K562 (cell line): Measurements from ENCODE around the gene DGKE. TPM values are rescaled to one million over a fixed set of nuclear protein-coding genes. Genes with fewer than 3 reads are reported as not detected.

Experiments used
- ATAC-seq: fragments of 200-7000 bp; cut with Tn5 transposase; 3 replicates; pipeline ENCODE4 v1.9.1; 2020; ENCODE audit warnings: moderate library complexity
- BruUV-seq: library from RNA; stranded (reverse); fragments of 400-500 nt; replicated peaks from 2 replicates; lab custom pipeline; 2021; lab: Mats Ljungman, UMichigan
- CTCF ChIA-PET: fragments of 300-600 bp; formaldehyde crosslinking; extraction: SDS; loops from one replicate; lab custom pipeline; 2021; ENCODE audit warnings: low intra/inter-chr PET ratio; lab: Yijun Ruan, JAX
- POLR2A ChIA-PET: fragments of 300-600, 350-650 bp; sonication (Branson Sonifier 250); formaldehyde crosslinking; extraction: SDS; loops from one replicate; lab custom pipeline; 2021; ENCODE audit warnings: antibody characterized with exemption, inconsistent platforms; lab: Yijun Ruan, JAX
- DNase-seq, 4 experiments: peaks; one replicate each; pipeline versions ENCODE4 v3.0.0 to v3.0.0-alpha.2; 2011 to 2018; ENCODE audit warnings: low spot score in 3 of 4, mixed read lengths in 3 of 4; ENCODE audit errors: extremely low read depth in 1 of 4
- FAIRE-seq: peaks from 2 replicates; lab custom pipeline; 2011; peaks lifted over from hg19 to GRCh38; lab: Jason Lieb, UNC
- H2AFZ ChIP-seq: 2 replicates; pipeline ENCODE4 v1.6.0; 2011; ENCODE audit warnings: low read depth, low read length, control low read depth, inconsistent platforms
- H3K27ac ChIP-seq: fragments of 200-600 bp; 3 replicates; pipeline ENCODE4 v1.8.0; 2011; ENCODE audit warnings: low read depth, mild to moderate bottlenecking, control low read depth, inconsistent platforms, low read length, moderate library complexity, mixed read lengths; ENCODE audit errors: extremely low read depth
- H3K27me3 ChIP-seq, 2 experiments: fragments of 300-600 bp in 1 of 2; 2 replicates in 1 of 2; 3 replicates in 1 of 2; pipeline versions ENCODE4 v1.6.0 to v1.8.0; 2011; ENCODE audit warnings: inconsistent platforms in 2 of 2, low read length in 2 of 2, mild to moderate bottlenecking in 1 of 2, mixed read lengths in 1 of 2, moderate library complexity in 1 of 2; ENCODE audit not compliant: control insufficient read depth in 2 of 2, insufficient read depth in 2 of 2
- H3K36me3 ChIP-seq: fragments of 300-600 bp; 3 replicates; pipeline ENCODE4 v1.8.0; 2011; ENCODE audit warnings: mild to moderate bottlenecking, low read length, inconsistent platforms; ENCODE audit not compliant: control insufficient read depth, insufficient read depth
- H3K4me1 ChIP-seq, 2 experiments: fragments of 200-600 bp in 1 of 2; replicated peaks in 1 of 2; 2 replicates in 1 of 2; 3 replicates in 1 of 2; pipeline versions ENCODE4 v1.5.1 to v1.8.0; 2011; ENCODE audit warnings: inconsistent platforms in 2 of 2, low read length in 2 of 2, mild to moderate bottlenecking in 1 of 2, mixed read lengths in 1 of 2, moderate library complexity in 1 of 2; ENCODE audit not compliant: control insufficient read depth in 2 of 2, insufficient read depth in 2 of 2
- H3K4me2 ChIP-seq: 2 replicates; pipeline ENCODE4 v1.6.1; 2011; ENCODE audit warnings: low read length, control low read depth, inconsistent platforms, mixed read lengths; ENCODE audit not compliant: insufficient read depth
- H3K4me3 ChIP-seq: fragments of 200-600 bp; sonication (generic), shearing (Covaris generic); 2 replicates; pipeline ENCODE4 v1.5.1; 2016; ENCODE audit warnings: control low read depth, inconsistent platforms
- H3K79me2 ChIP-seq: fragments of 200-600 bp; 3 replicates; pipeline ENCODE4 v1.8.0; 2011; ENCODE audit warnings: low read length, inconsistent platforms; ENCODE audit not compliant: control insufficient read depth, insufficient read depth
- H3K9ac ChIP-seq, 2 experiments: 2 replicates each; pipeline versions ENCODE4 v1.6.0 to v1.6.1; 2011; ENCODE audit warnings: low read depth in 2 of 2, low read length in 2 of 2, control low read depth in 1 of 2, inconsistent platforms in 1 of 2, mild to moderate bottlenecking in 1 of 2, mixed read lengths in 1 of 2; ENCODE audit not compliant: insufficient read depth in 1 of 2
- H3K9me1 ChIP-seq: one replicate; pipeline ENCODE4 v1.6.0; 2011; ENCODE audit warnings: inconsistent platforms, mild to moderate bottlenecking, low read length, moderate library complexity; ENCODE audit not compliant: control insufficient read depth, insufficient read depth
- H3K9me3 ChIP-seq: replicated peaks from 2 replicates; pipeline ENCODE4 v1.5.1; 2011; ENCODE audit warnings: low read depth, low read length, inconsistent platforms; ENCODE audit not compliant: control insufficient read depth, insufficient read depth
- H4K20me1 ChIP-seq: replicated peaks from 2 replicates; pipeline ENCODE4 v1.6.1; 2011; ENCODE audit warnings: low read length, inconsistent platforms, mixed read lengths; ENCODE audit not compliant: control insufficient read depth, insufficient read depth
- ATF2 ChIP-seq: sonication (generic); formaldehyde crosslinking; IDR thresholded peaks from 2 replicates; pipeline ENCODE4 v1.8.1; 2022; ENCODE audit warnings: missing genetic modification reagents
- KDM5B ChIP-seq: fragments of 200-600 bp; sonication (generic); IDR thresholded peaks from 2 replicates; pipeline ENCODE4 v1.6.1; 2012; ENCODE audit warnings: low read depth, mild to moderate bottlenecking, moderate library complexity, low read length, control low read depth, inconsistent platforms; ENCODE audit not compliant: insufficient replicate concordance
- L3MBTL2 ChIP-seq: fragments of 450-650 bp; IDR thresholded peaks from 2 replicates; pipeline ENCODE4 v1.6.1; 2016; ENCODE audit warnings: mild to moderate bottlenecking, moderate library complexity
- NFIC ChIP-seq: fragments of 450-650 bp; IDR thresholded peaks from 2 replicates; pipeline ENCODE4 v1.6.1; 2017; ENCODE audit warnings: mild to moderate bottlenecking, inconsistent platforms
- RBBP5 ChIP-seq: fragments of 200-600 bp; sonication (generic); IDR thresholded peaks from 2 replicates; pipeline ENCODE4 v1.6.1; 2012; ENCODE audit warnings: borderline replicate concordance, mild to moderate bottlenecking, low read length, control low read depth, inconsistent platforms; ENCODE audit not compliant: insufficient read depth, poor library complexity, severe bottlenecking
- RUNX1 ChIP-seq: sonication (generic); IDR thresholded peaks from 2 replicates; pipeline ENCODE4 v1.6.1; 2016; ENCODE audit warnings: antibody characterized with exemption, low read depth
- UBTF ChIP-seq, 2 experiments: IDR thresholded peaks; 2 replicates each; pipeline ENCODE4 v1.6.1; 2012; ENCODE audit warnings: improper control_type of control experiment in 2 of 2, low read depth in 2 of 2, low read length in 2 of 2, borderline replicate concordance in 1 of 2
- WHSC1 ChIP-seq: IDR thresholded peaks from one replicate; pipeline ENCODE4 v1.6.1; 2012; ENCODE audit warnings: low read length, control low read depth, inconsistent platforms
- ZNF143 ChIP-seq: sonication (generic); formaldehyde crosslinking; IDR thresholded peaks from 2 replicates; pipeline ENCODE4 v1.9.0; 2022; ENCODE audit warnings: mild to moderate bottlenecking, missing genetic modification reagents
- ZNF263 ChIP-seq: sonication (generic); formaldehyde crosslinking; IDR thresholded peaks from 2 replicates; pipeline ENCODE4 v1.8.0; 2022; ENCODE audit warnings: mild to moderate bottlenecking, missing genetic modification reagents, borderline replicate concordance
- ZNF592 ChIP-seq: fragments of 450-650 bp; IDR thresholded peaks from 2 replicates; pipeline ENCODE4 v1.6.1; 2017; ENCODE audit warnings: antibody characterized with exemption, mild to moderate bottlenecking
- WGBS: fragments of 100-300 bp; shearing (Covaris generic); methylation state at CpG from one replicate; pipeline ENCODE4 v1.1.6; 2016; ENCODE audit warnings: low coverage, mixed read lengths; ENCODE audit not compliant: insufficient coverage; ENCODE audit errors: missing lambda C conversion rate; 5-methylcytosine and 5-hydroxymethylcytosine counted together
- in situ Hi-C: fragments of 300-500 bp; cut with MboI; formaldehyde crosslinking; loops from 4 replicates; pipeline ENCODE4 v1.15.0; 2018; ENCODE audit warnings: inconsistent platforms, mixed read lengths
- intact Hi-C: fragments of 100-400 bp; cut with micrococcal nuclease; formaldehyde crosslinking; loops from 2 replicates; pipeline ENCODE4 v1.14.2; 2022
- polyA plus RNA-seq, 8 experiments: library from polyadenylated mRNA; depleted of rRNA in 4 of 8; stranded (reverse) in 5 of 8; unstranded in 3 of 8; fragments of >200 nt; fragmentation: Nextera tagmentation in 2 of 8; fragmentation: Illumina TruSeq in 1 of 8; extraction: Ambion mirVana in 2 of 8; extraction: Trizol in 1 of 8; gene quantifications; 2 replicates each; pipeline versions ENCODE4 v1.2.1 to v1.2.3, GENCODE V29; 2011 to 2014; ENCODE audit warnings: inconsistent platforms in 1 of 8, missing spikeins in 1 of 8
- total RNA-seq, 7 experiments: library from RNA; depleted of rRNA in 6 of 7; stranded (reverse); fragments of >200 nt in 6 of 7; fragmentation: Illumina TruSeq in 2 of 7; extraction: Trizol in 2 of 7; gene quantifications; 2 replicates each; pipeline versions ENCODE4 v1.2.1 to v1.2.3, GENCODE V29; 2011 to 2021; ENCODE audit warnings: low replicate concordance in 1 of 7

Gene DGKE
- total and polyA plus RNA-seq, 9 of the 15 experiments (the other 6 are each of a cell fraction or from before 2014, with no cell fraction given) = 1.3 to 9.9 (median 5.9) TPM

GRCh38 chr17:56912105-56912999 is 78.4 kb downstream of the DGKE start:
- Histone ChIP-seq H3K9me3 (peaks cover 3% of the 10 kb centered on the region), H3K9ac (peak overlapping the region; percentile 85 to 98), H3K4me1 (peaks cover 48 to 55% of the 10 kb centered on the region in 2 experiments), H3K36me3 (peaks cover 34% of the 10 kb centered on the region), H3K9me1 (peaks cover 4% of the 10 kb centered on the region), H3K27me3 (no peaks in the 10 kb centered on the region), H3K79me2 (peaks cover 59% of the 10 kb centered on the region), H3K4me3 (peak overlapping the region; percentile 72), H3K4me2 (peak overlapping the region; percentile 95), H3K27ac (peak overlapping the region; percentile 88), H4K20me1 (0 out of 2 replicates have a peak, but pooled peaks cover 4% of the 10 kb centered on the region), H2AFZ (peak overlapping the region; percentile 94)
- in situ Hi-C loops (no loop called here), intact Hi-C loops (loop anchor here (5.0 kb wide), 1 partner anchor 80 kb away; the partner anchor contains the start of genes C17orf67 and DGKE)
- ChIA-PET POLR2A (interaction anchor here (0.6 to 1.0 kb wide), 4 partner anchors 13 to 28 kb away, joined by 3 to 4 read pairs (median 3); no protein-coding TSS in a partner anchor), CTCF (no interaction called here)
- BruUV-seq = no TSS peak
- DNase-seq (peak in 2 of 4 experiments; percentile 31 to 41), ATAC-seq (peak; percentile 6), FAIRE-seq (peak; percentile 23)
- 6% methylated on average over 21 of the region's 21 CpGs for WGBS
- TF ChIP-seq ZNF263 (CRISPR knock-in tag) (0 out of 2 replicates have a peak, but pooled peaks have one; percentile 7), UBTF (IDR thresholded peaks at IDR 0.05; ENCODE audit: borderline replicate concordance in 1 of 2, low read depth in 2 of 2, low read length in 2 of 2) (0 out of 4 replicates have a peak, but pooled peaks of 1 of the 2 experiments have one; percentile 39), ZNF143 (CRISPR knock-in tag) (no peak), RBBP5 (peak; percentile 8), WHSC1 (peak; percentile 47), L3MBTL2 (peak; percentile 39; the same call in 1 of the 2 replicates), KDM5B (peak; percentile 25), ZNF592 (0 out of 2 replicates have a peak, but pooled peaks have one; percentile 28), ATF2 (no peak), RUNX1 (no peak), NFIC (no peak)
